GM10847 (cell line): Measurements from ENCODE around the gene CPNE8.

ENCODE experiments used
- POLR2A ChIP-seq: IDR thresholded peaks from 2 replicates; pipeline ENCODE4 v1.6.1; 2011; ENCODE audit not compliant: insufficient read length; ENCODE audit errors: extremely low read depth

CPNE8 gene

GRCh38 chr12:38905480-38906351 is at the start of gene CPNE8:
Gene CPNE8 (minus strand): TSS chr12:38905591. CDS start chr12:38905534, 57 bp downstream.
- peak; percentile 67 for TF ChIP-seq POLR2A

GRCh38 chr12:38954238-38954873 is 49.0 kb upstream of the CPNE8 start:
- TF ChIP-seq POLR2A, result no peak

- TF ChIP-seq POLR2A, result no peak
Measured at GRCh38 chr12:38949363-38949762, 44.0 kb upstream of the CPNE8 start.

- TF ChIP-seq POLR2A, result no peak
Measured at GRCh38 chr12:38934686-38935085, 29.3 kb upstream of the CPNE8 start.

GRCh38 chr12:38934078-38934584 is 28.7 kb upstream of the CPNE8 start:
- TF ChIP-seq POLR2A, result no peak

GRCh38 chr12:38932320-38932719 is 26.9 kb upstream of the CPNE8 start:
- TF ChIP-seq POLR2A, result no peak

- TF ChIP-seq POLR2A, result no peak
Measured at GRCh38 chr12:38931461-38931860, 26.1 kb upstream of the CPNE8 start.

- no peak for TF ChIP-seq POLR2A
Measured at GRCh38 chr12:38930990-38931389, 25.6 kb upstream of the CPNE8 start.

- TF ChIP-seq POLR2A, result no peak
Measured at GRCh38 chr12:38926501-38926900, 21.1 kb upstream of the CPNE8 start.

GRCh38 chr12:38921025-38921677 is 15.8 kb upstream of the CPNE8 start:
- no peak for TF ChIP-seq POLR2A

GRCh38 chr12:38919191-38919590 is 13.8 kb upstream of the CPNE8 start:
- TF ChIP-seq POLR2A, result no peak

- TF ChIP-seq POLR2A, result no peak
Measured at GRCh38 chr12:38915429-38916182, 10.2 kb upstream of the CPNE8 start.

GRCh38 chr12:38912116-38912515 is 6.7 kb upstream of the CPNE8 start:
- no peak for TF ChIP-seq POLR2A

GRCh38 chr12:38911611-38912010 is 6.2 kb upstream of the CPNE8 start:
- no peak for TF ChIP-seq POLR2A
